Fibroblast of lung (primary cell): ENCODE measurements around the gene PEPD.

Experiments
- CTCF ChIP-seq, 2 donors: IDR thresholded peaks in 1 of 2; conservative IDR thresholded peaks in 1 of 2; 1 replicate in 1 of 2; 2 replicates in 1 of 2; pipeline ENCODE4 v1.5.1; 2011 to 2012; ENCODE audit warnings: low read length in 2 of 2, control low read depth in 1 of 2, inconsistent platforms in 1 of 2, low read depth in 1 of 2, mild to moderate bottlenecking in 1 of 2
- EZH2 ChIP-seq: IDR thresholded peaks from 2 replicates; pipeline ENCODE4 v1.5.1; 2012; ENCODE audit warnings: low read length, control low read depth, mild to moderate bottlenecking; ENCODE audit errors: missing control alignments

GRCh38 chr19:33343859-33344572, 177.6 kb downstream of the PEPD start:
- no peak for TF ChIP-seq CTCF (conservative IDR thresholded peaks at IDR 0.05 in 1 of 2, IDR thresholded peaks at IDR 0.05 in 1 of 2; ENCODE audit: low read depth in 1 of 2, low read length in 2 of 2)
- TF ChIP-seq EZH2, result no peak
